Vagina (tissue), 2 donors: Measurements from ENCODE around the gene CFAP74. TPM values are rescaled to one million over a fixed set of nuclear protein-coding genes. Genes with fewer than 3 reads are reported as not detected.

Experiments
- DNase-seq, 2 donors: peaks; one replicate each; pipeline ENCODE4 v3.0.0-alpha.2; 2017; ENCODE audit errors: extremely low spot score in 2 of 2
- H3K27ac ChIP-seq: fragments of 200-600 bp; sonication (generic); one replicate; pipeline ENCODE4 v1.5.1; 2019
- H3K27me3 ChIP-seq: fragments of 200-600 bp; sonication (generic); one replicate; pipeline ENCODE4 v1.5.1; 2019
- H3K36me3 ChIP-seq, 2 donors: fragments of 200-600 bp; sonication (generic); one replicate each; pipeline ENCODE4 v1.5.1; 2017 to 2019
- H3K4me1 ChIP-seq: fragments of 200-600 bp; sonication (generic); one replicate; pipeline ENCODE4 v1.5.1; 2019
- H3K4me3 ChIP-seq, 2 donors: fragments of 200-600 bp; sonication (generic); 1 replicate in 1 of 2; 2 replicates in 1 of 2; pipeline ENCODE4 v1.5.1; 2016 to 2019
- H3K9me3 ChIP-seq: fragments of 200-600 bp; sonication (generic); one replicate; pipeline ENCODE4 v1.5.1; 2019
- POLR2A ChIP-seq, 2 donors: fragments of 450-650 bp; IDR thresholded peaks; one replicate each; pipeline ENCODE4 v1.6.1; 2017; ENCODE audit warnings: antibody characterized with exemption in 2 of 2, mild to moderate bottlenecking in 2 of 2, moderate library complexity in 2 of 2
- POLR2AphosphoS5 ChIP-seq, 2 donors: sonication (generic); formaldehyde crosslinking; IDR thresholded peaks; one replicate each; pipeline ENCODE4 v1.9.0; 2017; ENCODE audit warnings: antibody characterized with exemption in 2 of 2, mild to moderate bottlenecking in 2 of 2, low read depth in 1 of 2; ENCODE audit not compliant: insufficient read depth in 1 of 2
- intact Hi-C: fragments of 100-400 bp; cut with DNase I; formaldehyde crosslinking; loops from one replicate; pipeline ENCODE4 v1.15.1; 2023
- total RNA-seq: library from RNA; depleted of rRNA; stranded (reverse); fragments of >200 nt; gene quantifications from one replicate; pipeline ENCODE4 v1.2.3, GENCODE V29; 2016
- TF ChIP-seq, protein P1 (sequence below), 3 experiments: fragments of 450-650 bp in 2 of 3; fragments of 200-600 bp in 1 of 3; sonication (generic) in 1 of 3; IDR thresholded peaks; one replicate each; pipeline ENCODE4 v1.5.1; 2017 to 2019; ENCODE audit warnings: antibody characterized with exemption in 3 of 3, mild to moderate bottlenecking in 2 of 3, moderate library complexity in 2 of 3

The CFAP74 gene
- total RNA-seq, 1 donor from 2014 or later = not detected

DNA sequence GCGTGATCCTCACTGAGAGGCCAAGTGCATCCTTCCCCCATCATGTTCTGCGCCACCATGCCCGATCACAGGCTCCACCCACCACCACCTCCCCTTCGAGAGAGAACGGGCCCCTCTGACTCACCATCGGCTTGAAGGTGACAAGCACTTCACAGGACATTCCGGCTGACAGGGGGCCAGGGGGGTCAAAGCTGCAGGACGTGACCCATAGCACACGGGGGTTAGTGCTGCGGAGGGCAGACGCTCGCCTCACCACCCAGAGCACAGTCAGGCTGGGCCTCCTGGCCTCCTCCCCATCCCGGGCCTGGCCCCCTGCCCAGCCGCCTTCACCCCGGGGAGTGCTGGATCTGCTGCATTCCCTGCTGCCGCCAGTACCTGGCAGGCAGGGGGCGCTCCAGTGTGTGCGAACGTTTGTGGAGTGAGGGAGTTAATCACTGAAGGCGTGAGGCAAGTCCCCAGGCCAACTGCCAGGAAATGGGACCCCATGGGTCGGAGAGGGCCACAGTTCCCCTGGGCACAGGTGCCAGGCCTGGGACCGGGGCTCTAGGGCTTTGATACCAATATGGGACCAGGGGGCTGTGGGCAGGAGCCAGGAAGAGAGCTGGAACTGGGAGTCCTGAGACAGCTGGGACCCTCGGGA lies 43.6 kb downstream of the CFAP74 start:
- H3K4me1 ChIP-seq = peaks cover 9% of the 10 kb centered on the region
- H3K27ac ChIP-seq = no peak overlapping the region
- H3K27me3 ChIP-seq = no peaks in the 10 kb centered on the region
- no peaks in the 10 kb centered on the region for H3K9me3 ChIP-seq
- DNase-seq = no peak
- intact Hi-C loops = loop anchor here (5.0 kb wide), 1 partner anchor 87 kb away; no protein-coding TSS in a partner anchor
- TF ChIP-seq POLR2A (IDR thresholded peaks at IDR 0.05) (no peak), POLR2AphosphoS5 (IDR thresholded peaks at IDR 0.05; ENCODE audit: insufficient read depth in 1 of 2, low read depth in 1 of 2) (peak in 1 of 2 donors; percentile 24)
- TF ChIP-seq, protein P1, sequence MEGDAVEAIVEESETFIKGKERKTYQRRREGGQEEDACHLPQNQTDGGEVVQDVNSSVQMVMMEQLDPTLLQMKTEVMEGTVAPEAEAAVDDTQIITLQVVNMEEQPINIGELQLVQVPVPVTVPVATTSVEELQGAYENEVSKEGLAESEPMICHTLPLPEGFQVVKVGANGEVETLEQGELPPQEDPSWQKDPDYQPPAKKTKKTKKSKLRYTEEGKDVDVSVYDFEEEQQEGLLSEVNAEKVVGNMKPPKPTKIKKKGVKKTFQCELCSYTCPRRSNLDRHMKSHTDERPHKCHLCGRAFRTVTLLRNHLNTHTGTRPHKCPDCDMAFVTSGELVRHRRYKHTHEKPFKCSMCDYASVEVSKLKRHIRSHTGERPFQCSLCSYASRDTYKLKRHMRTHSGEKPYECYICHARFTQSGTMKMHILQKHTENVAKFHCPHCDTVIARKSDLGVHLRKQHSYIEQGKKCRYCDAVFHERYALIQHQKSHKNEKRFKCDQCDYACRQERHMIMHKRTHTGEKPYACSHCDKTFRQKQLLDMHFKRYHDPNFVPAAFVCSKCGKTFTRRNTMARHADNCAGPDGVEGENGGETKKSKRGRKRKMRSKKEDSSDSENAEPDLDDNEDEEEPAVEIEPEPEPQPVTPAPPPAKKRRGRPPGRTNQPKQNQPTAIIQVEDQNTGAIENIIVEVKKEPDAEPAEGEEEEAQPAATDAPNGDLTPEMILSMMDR (IDR thresholded peaks at IDR 0.05) = peak; percentile 27 to 54 (median 48)
- H3K36me3 ChIP-seq = no peaks in the 10 kb centered on the region
- no peak overlapping the region for H3K4me3 ChIP-seq

DNA sequence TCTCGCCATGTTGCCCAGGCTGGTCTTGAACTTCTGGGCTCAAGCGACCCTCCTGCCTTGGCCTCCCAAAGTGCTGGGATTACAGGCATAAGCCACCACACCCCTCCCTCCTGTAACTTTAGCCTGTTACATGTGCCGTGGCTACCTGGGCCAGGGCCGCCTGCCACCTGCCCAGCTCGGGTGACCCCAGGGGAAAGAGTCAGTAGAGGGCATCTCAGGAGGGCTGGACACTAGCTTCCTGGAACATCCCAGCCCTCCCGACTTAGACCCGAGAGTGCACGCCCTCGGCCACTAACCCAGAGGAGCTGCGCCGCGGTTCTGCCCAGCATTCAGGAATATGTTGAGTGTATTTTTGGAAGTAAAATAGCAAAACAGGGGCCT lies 44.1 kb downstream of the CFAP74 start:
- no peak for TF ChIP-seq POLR2AphosphoS5 (IDR thresholded peaks at IDR 0.05; ENCODE audit: insufficient read depth in 1 of 2, low read depth in 1 of 2)
- H3K9me3 ChIP-seq = no peaks in the 10 kb centered on the region
- H3K27me3 ChIP-seq = no peaks in the 10 kb centered on the region
- no peaks in the 10 kb centered on the region for H3K36me3 ChIP-seq
- no peak for DNase-seq
- H3K4me3 ChIP-seq = no peak overlapping the region
- intact Hi-C loops = no loop called here
- no peak overlapping the region for H3K27ac ChIP-seq
- H3K4me1 ChIP-seq = peaks cover 9% of the 10 kb centered on the region

DNA sequence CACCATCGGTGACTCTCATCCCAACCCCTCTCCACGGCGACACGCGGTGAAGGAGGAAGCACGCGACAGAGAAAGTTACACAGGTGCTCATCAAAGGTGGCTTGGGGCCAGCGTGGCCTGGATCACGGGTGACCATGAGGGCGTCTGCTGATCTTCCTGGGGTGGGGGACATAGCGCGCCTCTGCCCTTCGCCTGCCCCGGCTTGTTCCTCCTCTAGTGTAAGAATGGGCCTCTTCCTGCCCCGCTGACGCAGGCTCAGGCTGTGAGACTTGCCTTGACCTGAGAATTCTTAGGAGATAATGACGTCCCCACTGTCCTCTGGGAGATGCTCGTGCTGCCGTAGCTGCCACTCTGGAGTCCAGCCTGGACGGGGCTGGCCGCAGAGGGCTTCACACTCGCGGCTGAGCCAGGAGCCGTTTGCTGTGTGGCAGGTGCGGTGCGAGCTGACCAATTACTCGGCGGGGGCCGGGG lies 45.5 kb downstream of the CFAP74 start:
- no peaks in the 10 kb centered on the region for H3K9me3 ChIP-seq
- no peaks in the 10 kb centered on the region for H3K36me3 ChIP-seq
- no peak overlapping the region for H3K27ac ChIP-seq
- H3K4me3 ChIP-seq = no peak overlapping the region
- no peaks in the 10 kb centered on the region for H3K27me3 ChIP-seq
- H3K4me1 ChIP-seq = peaks cover 9% of the 10 kb centered on the region
- no peak for DNase-seq
- no peak for TF ChIP-seq POLR2A (IDR thresholded peaks at IDR 0.05)
- intact Hi-C loops = no loop called here

DNA sequence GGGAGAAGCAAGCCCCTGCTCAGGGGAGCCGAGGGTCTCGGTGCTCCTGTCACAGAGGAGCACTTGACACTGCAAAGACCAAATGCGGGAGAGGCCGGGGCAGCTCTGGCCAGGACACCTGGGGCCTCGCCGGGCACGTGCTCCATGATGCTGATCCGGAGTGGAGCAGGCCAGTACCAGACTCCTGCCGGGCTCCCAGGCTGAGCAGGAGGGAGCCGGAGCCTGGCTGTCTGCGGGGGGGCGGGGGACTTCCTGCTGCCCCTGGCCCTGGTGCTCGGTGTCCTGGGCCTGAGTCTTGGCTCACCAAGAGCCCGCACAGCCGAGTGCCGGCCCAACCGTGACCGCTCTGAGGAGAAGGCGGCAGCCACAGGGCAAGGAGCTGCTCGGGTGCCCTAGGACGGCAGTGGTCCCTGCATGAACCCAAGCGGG lies 46.0 kb downstream of the CFAP74 start:
- Histone ChIP-seq H3K36me3 (no peaks in the 10 kb centered on the region), H3K27ac (no peak overlapping the region), H3K4me1 (peaks cover 9% of the 10 kb centered on the region), H3K27me3 (no peaks in the 10 kb centered on the region), H3K9me3 (no peaks in the 10 kb centered on the region), H3K4me3 (no peak overlapping the region)
- DNase-seq = no peak
- no peak for TF ChIP-seq POLR2AphosphoS5 (IDR thresholded peaks at IDR 0.05; ENCODE audit: insufficient read depth in 1 of 2, low read depth in 1 of 2)
- TF ChIP-seq, protein P1 (IDR thresholded peaks at IDR 0.05) = no peak
- no peak for TF ChIP-seq POLR2A (IDR thresholded peaks at IDR 0.05)
- intact Hi-C loops = no loop called here

DNA sequence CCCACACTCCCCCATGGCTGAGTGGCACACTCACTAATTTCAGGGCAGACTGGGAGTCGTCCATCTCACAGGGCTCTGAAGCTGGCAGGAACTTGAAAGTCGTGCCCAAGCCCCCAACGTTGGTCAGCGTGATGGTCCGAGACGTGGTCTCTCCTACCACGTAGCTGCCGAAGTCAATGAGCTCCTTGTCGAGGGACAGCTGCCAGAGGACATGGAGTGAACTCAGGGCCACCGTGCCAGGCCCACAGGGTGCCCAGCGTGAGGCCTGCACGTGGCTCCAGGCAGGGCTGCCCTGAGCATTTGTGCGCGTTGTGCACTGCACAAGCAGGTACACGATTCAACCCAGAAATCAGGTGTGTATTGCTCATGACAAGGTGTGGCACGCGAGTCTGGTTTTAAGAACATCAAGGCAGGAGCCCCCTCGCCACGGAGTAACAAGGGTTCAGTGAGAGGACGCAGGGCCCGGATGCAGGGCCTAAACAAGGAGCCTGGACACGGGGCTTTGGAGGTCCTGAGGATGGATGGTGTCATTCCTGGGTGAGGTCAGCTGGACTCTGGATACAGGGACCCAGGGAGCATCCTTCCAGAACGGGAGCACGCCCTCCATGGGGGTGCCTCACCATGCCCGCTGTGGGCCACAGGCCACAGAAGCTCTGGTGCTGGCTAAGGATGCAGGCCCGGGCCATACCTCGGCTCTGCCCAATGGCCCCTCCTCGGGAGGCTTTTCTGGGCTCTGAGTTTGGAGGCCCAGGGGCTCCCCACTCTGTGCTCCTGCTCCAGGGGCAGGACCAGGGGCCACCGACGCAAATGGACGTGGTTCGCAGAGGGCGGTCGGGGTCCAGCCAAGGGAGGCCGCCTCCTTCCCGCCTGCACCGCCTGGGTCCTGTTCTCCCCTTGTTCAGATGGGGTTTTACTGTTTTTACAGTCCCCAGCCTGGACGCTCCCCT lies 46.7 kb downstream of the CFAP74 start:
- no peak overlapping the region for H3K27ac ChIP-seq
- peaks cover 9% of the 10 kb centered on the region for H3K4me1 ChIP-seq
- no peaks in the 10 kb centered on the region for H3K9me3 ChIP-seq
- no peak overlapping the region for H3K4me3 ChIP-seq
- no peaks in the 10 kb centered on the region for H3K27me3 ChIP-seq
- DNase-seq = no peak
- no peaks in the 10 kb centered on the region for H3K36me3 ChIP-seq
- TF ChIP-seq, protein P1 (IDR thresholded peaks at IDR 0.05) = no peak
- TF ChIP-seq POLR2AphosphoS5 (IDR thresholded peaks at IDR 0.05; ENCODE audit: insufficient read depth in 1 of 2, low read depth in 1 of 2) = no peak
- no peak for TF ChIP-seq POLR2A (IDR thresholded peaks at IDR 0.05)
- intact Hi-C loops = no loop called here
